Activated B cell treated with CpG ODN at 0.5 μM for 24 hours (primary cell): ENCODE data around the gene MATR3. TPM values are rescaled to one million over a fixed set of nuclear protein-coding genes. Genes with fewer than 3 reads are reported as not detected.

Source experiments
- ATAC-seq: fragments of 200-7000 bp; cut with Tn5 transposase; one replicate; pipeline ENCODE4 v1.10.0; 2021; ENCODE audit warnings: low read depth, mild to moderate bottlenecking, moderate library complexity
- CTCF ChIA-PET: fragments of 350-600 bp; sonication (Branson Sonifier 250); formaldehyde crosslinking; loops from one replicate; lab custom pipeline; 2021; ENCODE audit warnings: antibody characterized with exemption; lab: Charles Lee
- POLR2A ChIA-PET: fragments of 350-600 bp; sonication (Branson Sonifier 250); formaldehyde crosslinking; loops from one replicate; lab custom pipeline; 2021; ENCODE audit warnings: antibody characterized with exemption; lab: Charles Lee
- DNase-seq: peaks from one replicate; pipeline ENCODE4 v3.0.0; 2022
- H3K27ac Mint-ChIP-seq: one replicate; pipeline ENCODE4 v1.8.0; 2020; ENCODE audit warnings: mixed read lengths
- H3K27me3 Mint-ChIP-seq: one replicate; pipeline ENCODE4 v1.8.0; 2021; ENCODE audit warnings: mixed read lengths
- H3K36me3 Mint-ChIP-seq: one replicate; pipeline ENCODE4 v1.8.0; 2021; ENCODE audit warnings: low read depth, mixed read lengths
- H3K4me1 Mint-ChIP-seq: one replicate; pipeline ENCODE4 v1.8.0; 2021; ENCODE audit warnings: mixed read lengths
- H3K4me3 Mint-ChIP-seq: one replicate; pipeline ENCODE4 v1.8.0; 2020; ENCODE audit warnings: mild to moderate bottlenecking, mixed read lengths
- H3K9me3 Mint-ChIP-seq: one replicate; pipeline ENCODE4 v1.8.0; 2020; ENCODE audit warnings: mixed read lengths
- CTCF ChIP-seq: fragments of 200-600 bp; IDR thresholded peaks from one replicate; pipeline ENCODE4 v1.8.0; 2022; ENCODE audit warnings: antibody characterized with exemption, mild to moderate bottlenecking
- intact Hi-C: fragments of 100-400 bp; cut with micrococcal nuclease; formaldehyde crosslinking; loops from one replicate; pipeline ENCODE4 v1.15.1; 2024
- total RNA-seq: library from RNA; stranded (reverse); gene quantifications from 2 replicates; pipeline ENCODE4 v1.2.3, GENCODE V29; 2022

MATR3 gene
- total RNA-seq, 1 donor from 2014 or later, result 294 TPM

GRCh38 chr5:139282197-139282557, 11.4 kb upstream of the MATR3 start:
- ChIA-PET POLR2A (interaction anchor here (1.6 to 1.7 kb wide), 2 partner anchors 11 to 12 kb away, joined by 4 to 6 read pairs; partner anchors contain the start of gene MATR3), CTCF (no interaction called here)
- Mint-ChIP-seq H3K27ac (no peak overlapping the region), H3K4me3 (no peak overlapping the region), H3K36me3 (peaks cover 77% of the 10 kb centered on the region), H3K27me3 (no peaks in the 10 kb centered on the region), H3K9me3 (no peaks in the 10 kb centered on the region), H3K4me1 (peaks cover 8% of the 10 kb centered on the region)
- no peak for ATAC-seq
- no peak for DNase-seq
- intact Hi-C loops, result no loop called here
- TF ChIP-seq CTCF, result no peak

GRCh38 chr5:139283252-139284166, 10.0 kb upstream of the MATR3 start:
- DNase-seq (no peak), ATAC-seq (no peak)
- no peaks in the 10 kb centered on the region for H3K9me3 Mint-ChIP-seq
- H3K36me3 Mint-ChIP-seq, result peaks cover 71% of the 10 kb centered on the region
- ChIA-PET CTCF (no interaction called here), POLR2A (interaction anchor here (1.7 kb wide), 1 partner anchor 10 kb away, joined by 6 read pairs; the partner anchor contains the start of gene MATR3)
- H3K4me1 Mint-ChIP-seq, result peaks cover 5% of the 10 kb centered on the region
- no peaks in the 10 kb centered on the region for H3K27me3 Mint-ChIP-seq
- TF ChIP-seq CTCF, result no peak
- intact Hi-C loops, result no loop called here
- H3K4me3 Mint-ChIP-seq, result no peak overlapping the region
- no peak overlapping the region for H3K27ac Mint-ChIP-seq

GRCh38 chr5:139284295-139284694, 9.2 kb upstream of the MATR3 start:
- no peak overlapping the region for H3K4me3 Mint-ChIP-seq

GRCh38 chr5:139285651-139286392, 7.7 kb upstream of the MATR3 start:
- Mint-ChIP-seq H3K36me3 (peaks cover 54% of the 10 kb centered on the region), H3K9me3 (no peaks in the 10 kb centered on the region), H3K4me1 (no peaks in the 10 kb centered on the region), H3K27me3 (no peaks in the 10 kb centered on the region), H3K4me3 (no peak overlapping the region), H3K27ac (no peak overlapping the region)
- no peak for ATAC-seq
- no peak for DNase-seq
- CTCF ChIA-PET, result no interaction called here
- POLR2A ChIA-PET, result interaction anchor here (0.6 to 1.9 kb wide), 4 partner anchors 8 to 1123 kb away, joined by 3 to 11 read pairs (median 4); partner anchors contain the start of gene PAIP2
- intact Hi-C loops, result no loop called here
- TF ChIP-seq CTCF, result no peak

More at GRCh38 chr5:139284295-139284694, 9.2 kb upstream of the MATR3 start:
- Mint-ChIP-seq H3K27ac (no peak overlapping the region), H3K27me3 (no peaks in the 10 kb centered on the region), H3K36me3 (peaks cover 64% of the 10 kb centered on the region), H3K9me3 (no peaks in the 10 kb centered on the region), H3K4me1 (peaks cover 5% of the 10 kb centered on the region)
- TF ChIP-seq CTCF, result no peak
- CTCF ChIA-PET, result no interaction called here
- POLR2A ChIA-PET, result interaction anchor here (1.7 kb wide), 1 partner anchor 10 kb away, joined by 4 read pairs; no protein-coding TSS in a partner anchor
- intact Hi-C loops, result no loop called here
- ATAC-seq (no peak), DNase-seq (no peak)
